HG03442 (cell line): ENCODE results near the gene ATAD3A.
"Not testable (repeated sequence)": the region's sequence is repeated elsewhere in the genome, so short reads cannot be mapped to it uniquely, and the experiment has no call there.

ENCODE experiments used
- ATAC-seq: cut with Tn5 transposase; IDR thresholded peaks from one replicate; pipeline ENCODE4 v1.9.1; 2021; ENCODE audit warnings: mild to moderate bottlenecking, moderate library complexity; ENCODE audit not compliant: unreplicated experiment

Gene ATAD3A

DNA sequence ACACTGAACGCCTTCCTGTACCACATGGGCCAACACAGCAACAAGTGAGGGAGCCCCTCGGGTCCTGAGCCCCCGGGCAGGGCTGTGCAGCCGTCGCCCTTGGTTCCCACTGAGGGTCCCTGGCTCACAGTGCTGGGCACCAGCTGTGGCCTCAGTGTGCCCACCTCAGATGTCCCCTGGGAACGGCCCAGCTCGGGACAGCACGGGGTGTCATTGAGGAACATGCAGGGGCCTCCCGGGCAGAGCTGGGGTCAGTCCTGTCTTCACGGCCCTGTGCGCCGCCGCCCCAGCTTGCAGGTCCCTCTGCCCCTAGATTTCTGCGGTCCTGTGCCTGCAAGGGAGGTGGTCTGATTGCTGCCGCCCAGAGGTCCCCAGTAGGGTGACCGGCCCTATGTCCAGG is 22.7 kb upstream of the ATAD3A start:
- no peak for ATAC-seq

DNA sequence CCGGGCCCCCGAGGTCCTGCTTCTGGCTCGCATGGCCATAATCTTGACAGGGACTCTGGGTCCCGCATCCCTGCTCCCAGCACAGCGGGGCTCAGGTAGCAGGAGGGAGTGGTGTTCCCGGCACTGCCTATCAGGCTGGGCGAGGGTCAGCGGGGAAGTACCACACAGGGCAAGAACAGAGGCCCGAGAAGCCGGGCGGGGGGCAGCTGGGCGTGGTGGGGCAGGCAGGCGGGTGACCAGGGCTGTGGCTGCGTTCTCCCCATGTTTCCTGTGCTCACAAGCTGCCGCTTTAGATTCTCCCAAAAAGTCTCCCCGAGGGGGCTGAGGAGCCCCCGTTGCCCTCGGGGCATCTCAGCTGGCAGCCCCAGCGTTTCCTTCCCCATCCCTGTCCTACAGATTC is 22.1 kb upstream of the ATAD3A start:
- ATAC-seq = no peak

- no peak for ATAC-seq
Measured at GRCh38 chr1:1490633-1491230, 21.2 kb upstream of the ATAD3A start.

GRCh38 chr1:1491601-1492000 is 20.4 kb upstream of the ATAD3A start:
- ATAC-seq = no peak

DNA sequence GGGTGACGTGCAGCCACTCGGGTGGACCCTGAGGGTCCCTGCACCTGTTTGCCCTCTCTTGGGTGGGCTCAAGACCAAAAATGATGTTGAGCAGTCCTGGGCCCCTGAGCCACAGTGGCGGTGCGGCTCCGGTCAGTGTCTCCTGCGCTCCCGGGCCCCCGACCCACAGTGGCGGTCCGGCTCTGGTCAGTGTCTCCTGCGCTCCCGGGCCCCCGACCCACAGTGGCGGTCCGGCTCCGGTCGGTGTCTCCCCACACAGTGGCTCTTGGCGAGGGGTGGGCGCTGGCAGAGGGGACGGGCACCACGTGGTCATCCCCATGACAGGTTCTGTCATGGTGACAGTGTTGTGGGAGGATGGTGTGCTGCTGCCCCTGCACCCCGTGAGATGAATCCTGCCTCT is 17.7 kb upstream of the ATAD3A start:
- ATAC-seq = not testable (repeated sequence)

- not testable (repeated sequence) for ATAC-seq
Measured at GRCh38 chr1:1495461-1495975, 16.4 kb upstream of the ATAD3A start.

DNA sequence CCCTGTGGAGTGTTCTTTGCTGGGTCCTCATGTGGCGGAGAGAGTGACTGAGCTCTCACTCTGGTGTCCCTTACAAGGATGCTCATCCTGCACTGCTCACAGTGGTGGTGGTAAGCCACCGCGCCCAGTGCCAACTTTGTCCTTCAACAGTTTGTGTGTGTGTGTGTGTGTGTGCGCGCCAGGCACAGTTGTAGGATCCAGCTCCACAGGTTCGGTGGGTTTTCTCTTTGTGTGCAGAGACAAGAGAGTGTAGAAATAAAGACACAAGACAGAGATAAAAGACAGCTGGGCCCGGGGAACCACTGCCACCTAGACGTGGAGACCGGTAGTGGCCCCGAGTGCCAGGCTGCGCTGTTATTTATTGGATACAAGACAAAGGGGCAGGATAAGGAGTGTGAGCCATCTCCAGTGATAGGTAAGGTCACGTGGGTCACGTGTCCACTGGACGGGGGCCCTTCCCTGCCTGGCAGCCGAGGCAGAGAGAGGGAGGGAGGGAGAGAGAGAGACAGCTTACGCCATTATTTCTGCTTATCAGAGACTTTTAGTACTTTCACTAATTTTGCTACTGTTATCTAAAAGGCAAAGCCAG is 7.1 kb upstream of the ATAD3A start:
- not testable (repeated sequence) for ATAC-seq

DNA sequence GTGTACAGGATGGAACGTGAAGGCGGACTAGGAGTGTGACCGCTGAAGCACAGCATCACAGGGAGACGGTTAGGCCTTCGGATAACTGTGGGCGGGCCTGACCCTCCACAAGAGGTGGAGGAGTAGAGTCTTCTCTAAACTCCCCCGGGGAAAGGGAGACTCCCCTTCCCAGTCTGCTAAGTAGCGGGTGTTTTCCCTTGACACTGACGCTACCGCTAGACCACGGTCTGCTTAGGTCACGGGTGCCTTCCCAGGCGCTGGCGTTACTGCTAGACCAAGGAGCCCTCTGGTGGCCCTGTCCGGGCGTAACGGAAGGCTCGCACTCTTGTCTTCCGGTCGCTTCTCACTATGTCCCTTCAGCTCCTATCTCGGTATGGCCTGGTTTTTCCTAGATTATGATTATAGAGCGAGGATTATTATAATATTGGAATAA is 6.6 kb upstream of the ATAD3A start:
- ATAC-seq = peak; percentile 46

DNA sequence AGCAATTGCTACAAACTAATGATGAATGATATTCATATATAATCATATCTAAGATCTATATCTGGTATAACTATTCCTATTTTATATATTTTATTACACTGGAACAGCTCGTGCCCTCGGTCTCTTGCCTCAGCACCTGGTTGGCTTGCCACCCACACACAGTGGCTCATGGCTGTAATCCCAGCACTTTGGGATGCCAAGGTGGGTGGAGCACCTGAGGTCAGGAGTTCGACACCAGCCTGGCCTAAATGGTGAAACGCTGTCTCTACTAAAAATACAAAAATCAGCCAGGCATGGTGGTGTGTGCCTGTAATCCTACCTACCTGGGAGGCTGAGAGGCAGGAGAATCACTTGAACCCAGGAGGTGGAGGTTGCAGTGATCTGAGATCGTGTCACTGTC is 6.2 kb upstream of the ATAD3A start:
- not testable (repeated sequence) for ATAC-seq

GRCh38 chr1:1507305-1507704 is 4.7 kb upstream of the ATAD3A start:
- ATAC-seq = no peak

DNA sequence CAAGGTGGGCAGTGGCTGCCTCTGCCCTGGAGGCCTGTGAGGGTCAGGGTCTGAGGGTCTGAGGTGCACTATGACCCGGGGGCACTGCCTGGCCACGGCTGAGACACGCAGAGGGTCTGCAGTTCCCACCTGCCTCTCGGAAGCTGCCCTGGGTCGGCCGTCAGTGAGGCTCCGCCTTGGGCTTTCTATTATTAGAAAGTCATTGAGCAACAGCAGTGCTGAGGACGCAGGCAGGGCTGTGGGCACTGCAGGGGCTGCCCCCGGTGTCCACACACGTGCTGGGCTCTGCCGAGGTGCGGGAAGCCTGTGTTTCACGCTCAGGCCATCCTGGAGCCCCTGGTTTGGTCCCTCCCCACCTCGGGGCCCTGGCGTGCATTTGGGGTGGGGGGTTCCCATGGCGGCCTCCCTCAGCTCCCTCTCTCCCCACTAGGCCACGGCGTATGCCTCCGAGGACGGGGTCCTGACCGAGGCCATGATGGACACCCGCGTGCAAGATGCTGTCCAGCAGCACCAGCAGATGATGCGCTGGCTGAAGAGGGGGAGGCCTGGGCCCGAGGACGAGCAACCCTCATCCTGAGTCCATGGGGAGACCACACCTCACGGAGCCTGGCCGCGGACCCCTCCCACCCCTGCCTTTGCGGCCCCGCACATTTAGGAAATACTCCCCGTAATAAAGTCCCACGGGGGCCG is 3.0 kb upstream of the ATAD3A start:
- ATAC-seq = not testable (repeated sequence)

- ATAC-seq = not testable (repeated sequence)
Measured at GRCh38 chr1:1509465-1509850, 2.5 kb upstream of the ATAD3A start.

DNA sequence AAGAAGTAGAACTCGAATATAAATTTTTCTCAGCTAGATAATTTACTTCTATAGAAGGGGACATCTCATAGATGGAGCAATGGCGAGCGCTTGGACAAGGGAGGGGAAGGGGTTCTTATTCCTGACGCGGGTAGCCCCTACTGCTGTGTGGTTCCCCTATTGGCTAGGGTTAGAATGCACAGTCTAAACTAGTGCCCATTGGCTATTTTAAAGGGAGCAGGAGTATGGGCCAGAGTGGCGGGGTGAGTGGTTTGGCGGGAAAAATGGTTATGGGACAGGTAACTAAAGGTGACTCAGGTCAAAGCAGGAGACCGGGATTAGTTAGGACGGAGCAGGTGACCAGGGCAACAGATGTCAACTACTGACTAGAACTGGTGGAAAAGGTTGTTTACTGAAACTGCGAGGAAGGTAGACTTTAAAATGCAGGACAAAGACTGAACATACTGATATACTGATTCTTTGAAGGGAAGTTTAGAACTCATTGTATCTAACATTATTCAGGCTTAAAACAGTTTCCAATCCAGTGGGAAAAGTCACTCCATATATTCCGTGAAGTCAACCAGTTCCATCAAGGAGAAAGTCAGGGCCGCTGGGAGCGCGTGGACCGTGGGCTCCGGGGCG is 940 bp upstream of the ATAD3A start:
- ATAC-seq = no peak

DNA sequence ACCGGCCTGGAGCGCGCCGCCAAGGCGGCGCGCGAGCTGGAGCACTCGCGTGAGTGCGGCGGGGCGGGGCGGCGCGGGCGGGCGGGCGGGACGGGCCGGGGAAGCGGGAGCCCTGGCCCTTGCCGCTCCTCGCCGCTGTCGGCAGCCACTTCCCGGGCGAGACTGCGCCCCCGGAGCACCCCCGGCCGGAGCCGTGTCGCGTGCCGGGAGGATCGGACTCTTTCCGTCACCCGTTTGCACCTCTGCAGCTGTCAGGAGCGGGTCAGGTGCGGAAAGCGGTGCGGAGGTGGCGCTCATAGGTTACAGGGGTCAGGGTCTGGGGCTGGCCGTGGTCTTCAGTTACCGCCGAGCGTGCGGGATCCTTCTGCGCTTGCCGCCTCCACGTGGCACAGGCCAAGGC is 463 bp downstream of the ATAD3A start:
- not testable (repeated sequence) for ATAC-seq

DNA sequence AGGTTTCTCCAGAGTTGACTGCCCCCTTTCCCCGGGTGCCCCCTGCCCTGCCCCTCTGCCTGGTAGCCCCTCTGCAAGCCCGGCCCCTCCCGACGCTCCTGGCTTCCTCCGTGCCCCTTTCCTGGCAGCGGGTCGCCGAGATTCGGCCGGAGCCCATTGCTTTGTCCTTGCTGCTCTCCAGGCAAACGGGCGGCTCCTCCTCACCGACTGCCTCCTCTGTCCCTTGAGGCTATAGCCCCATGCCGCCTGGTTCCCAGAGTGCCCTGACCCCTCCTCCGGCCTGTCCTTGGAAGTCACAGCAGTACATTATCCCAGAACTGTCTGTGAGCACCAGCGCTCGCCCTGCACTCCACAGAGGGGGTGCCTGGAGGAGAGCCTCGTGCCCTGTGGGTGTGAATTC is 1.7 kb downstream of the ATAD3A start:
- ATAC-seq = not testable (repeated sequence)

- not testable (repeated sequence) for ATAC-seq
Measured at GRCh38 chr1:1514376-1514775, 2.4 kb downstream of the ATAD3A start.

DNA sequence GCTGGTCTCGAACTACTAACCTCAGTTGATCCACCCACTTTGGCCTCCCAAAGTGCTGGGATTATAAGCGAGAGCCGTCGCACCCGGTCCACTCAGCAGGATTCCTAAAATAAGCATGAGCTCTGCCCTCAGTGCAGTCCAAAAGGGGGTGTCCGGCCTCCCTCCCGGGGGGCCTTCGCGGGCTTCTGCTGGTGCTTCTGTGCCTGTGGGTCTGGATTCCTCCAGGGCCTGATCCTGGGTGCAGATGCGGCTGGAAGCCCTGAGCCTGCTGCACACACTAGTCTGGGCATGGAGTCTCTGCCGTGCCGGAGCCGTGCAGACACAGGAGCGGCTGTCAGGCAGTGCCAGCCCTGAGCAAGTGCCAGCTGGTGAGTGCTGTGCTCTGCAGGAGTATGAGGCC is 5.0 kb downstream of the ATAD3A start:
- not testable (repeated sequence) for ATAC-seq

DNA sequence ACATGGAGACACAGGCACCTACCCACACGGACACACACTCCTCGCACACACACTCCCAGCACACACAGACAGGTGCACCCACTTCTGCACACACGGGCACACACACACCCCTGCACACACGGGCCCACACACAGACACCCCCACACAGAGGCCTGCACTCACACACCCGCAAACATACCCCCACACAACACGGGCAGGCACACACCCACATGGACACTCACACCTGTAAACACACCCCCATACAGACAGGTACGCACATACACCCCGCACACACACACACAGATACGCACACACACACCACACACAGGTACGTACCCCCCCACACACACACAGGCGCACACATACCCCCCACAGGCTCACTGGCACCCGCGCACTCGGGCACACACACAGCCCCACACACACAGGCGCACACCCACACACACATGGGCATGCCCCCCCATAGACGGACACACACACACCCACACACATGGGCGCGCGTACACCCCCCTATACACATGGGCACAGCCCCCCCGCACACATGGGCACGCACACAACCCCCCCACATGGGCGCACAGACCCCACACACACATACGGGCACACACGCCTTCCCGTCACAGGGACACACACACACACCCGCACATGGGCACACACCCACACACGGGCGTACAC is 6.1 kb downstream of the ATAD3A start:
- ATAC-seq = no peak

DNA sequence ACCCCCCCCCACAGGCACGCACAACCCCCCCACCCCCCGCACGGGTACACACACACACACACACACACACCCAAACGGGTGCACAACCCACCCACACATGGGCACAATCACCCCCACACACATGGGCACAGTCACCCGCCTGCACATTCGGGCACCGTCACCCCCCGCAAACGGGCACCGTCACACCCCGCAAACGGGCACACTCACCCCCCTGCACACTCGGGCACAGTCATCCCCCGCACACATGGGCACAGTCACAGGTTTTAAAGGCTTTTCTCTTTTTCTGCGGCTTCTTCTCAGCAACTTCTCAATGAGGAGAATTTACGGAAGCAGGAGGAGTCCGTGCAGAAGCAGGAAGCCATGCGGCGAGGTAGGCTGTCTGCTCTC is 6.7 kb downstream of the ATAD3A start:
- ATAC-seq = not testable (repeated sequence)

GRCh38 chr1:1519805-1520505 is 8.0 kb downstream of the ATAD3A start:
- not testable (repeated sequence) for ATAC-seq

- ATAC-seq = no peak
Measured at GRCh38 chr1:1521331-1521730, 9.4 kb downstream of the ATAD3A start.
